GM13977 (cell line): Measurements from ENCODE around the gene ZNF688.

Experiments used
- DNase-seq: peaks from one replicate; pipeline ENCODE4 v3.0.0; 2012; ENCODE audit warnings: low spot score
- CTCF ChIP-seq: IDR thresholded peaks from 2 replicates; pipeline ENCODE4 v1.5.1; 2012; ENCODE audit warnings: mild to moderate bottlenecking, control low read depth; ENCODE audit not compliant: insufficient read depth; ENCODE audit errors: extremely low read depth, missing control alignments
- in situ Hi-C: fragments of 300-500 bp; cut with MboI; formaldehyde crosslinking; loops from one replicate; pipeline ENCODE4 v1.12.0; 2022; ENCODE audit warnings: low sequenced_read_pairs, low pct_unique_long_range_greater_than_20kb, mixed read lengths, inconsistent platforms; ENCODE audit not compliant: unreplicated experiment

ZNF688 gene

GRCh38 chr16:30570636-30571444 is 674 bp downstream of the ZNF688 start:
- in situ Hi-C loops, result no loop called here
- TF ChIP-seq CTCF, result no peak
- DNase-seq, result peak; percentile 57

DNA sequence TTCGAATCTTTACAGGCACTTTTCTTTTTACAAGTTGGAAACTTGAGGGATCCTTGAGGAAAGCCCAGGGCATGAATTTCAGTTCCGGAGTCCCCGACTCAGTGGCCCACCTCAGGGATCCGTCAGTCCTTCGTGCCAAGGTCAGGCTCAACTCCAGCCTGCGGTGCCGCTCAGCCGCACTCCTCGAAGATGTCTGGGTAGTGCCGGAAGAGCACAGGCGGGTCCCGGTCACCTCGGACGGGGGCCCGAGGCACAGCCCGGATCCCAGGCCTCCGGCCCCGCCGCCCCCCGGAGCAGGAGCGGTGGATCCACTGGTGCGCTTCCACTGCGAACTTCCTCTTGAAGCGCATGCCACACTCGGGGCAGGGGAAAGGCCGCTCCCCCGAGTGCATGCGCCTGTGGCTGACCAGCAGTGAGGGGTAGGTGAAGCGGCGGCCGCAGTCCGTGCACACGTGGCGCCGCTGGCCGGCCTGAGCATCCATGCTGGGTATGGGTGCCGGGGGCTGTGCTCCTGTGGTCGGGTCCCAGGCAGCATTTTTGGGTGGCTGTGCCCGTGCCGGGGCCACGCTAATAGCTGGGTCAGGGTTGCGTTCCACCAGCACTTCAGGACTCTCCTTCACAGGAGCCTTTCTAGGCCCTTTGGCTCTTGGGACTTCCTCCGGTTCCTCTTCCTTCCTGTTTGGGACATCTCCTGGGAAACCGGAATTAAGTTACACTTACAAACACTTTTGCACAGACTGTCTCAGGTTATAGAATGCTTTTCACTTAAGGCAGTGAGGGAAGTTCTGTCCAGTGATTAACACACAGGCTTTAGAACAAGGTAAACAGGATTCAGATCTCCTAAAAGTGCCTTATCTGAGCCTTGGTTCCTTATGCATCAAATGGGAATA is 1.5 kb downstream of the ZNF688 start:
- TF ChIP-seq CTCF, result no peak
- in situ Hi-C loops, result no loop called here
- no peak for DNase-seq

DNA sequence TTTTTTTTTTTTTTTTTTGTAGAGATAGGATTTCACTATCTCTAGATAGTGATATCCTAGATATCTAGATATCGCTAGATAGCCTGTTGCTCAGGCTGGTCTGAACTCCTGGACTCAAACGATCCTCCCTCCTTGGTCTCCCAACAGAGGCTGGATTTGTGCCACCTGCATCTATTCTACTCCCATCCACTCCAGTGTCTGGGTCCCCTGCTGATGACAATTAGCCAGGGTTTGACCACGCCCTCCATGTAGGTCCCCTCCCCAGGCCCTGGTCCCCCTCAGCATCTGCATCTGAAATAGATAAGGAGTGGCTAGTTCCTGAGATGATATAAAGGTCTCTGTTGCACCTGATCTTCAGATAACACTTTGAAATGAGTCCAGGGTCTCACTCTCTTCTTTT is 2.2 kb downstream of the ZNF688 start:
- in situ Hi-C loops, result no loop called here
- no peak for DNase-seq
- TF ChIP-seq CTCF, result no peak

GRCh38 chr16:30567991-30568638 is 3.4 kb downstream of the ZNF688 start:
- in situ Hi-C loops, result no loop called here
- DNase-seq, result peak; percentile 76
- TF ChIP-seq CTCF, result no peak

GRCh38 chr16:30567160-30567990 is 4.1 kb downstream of the ZNF688 start:
- in situ Hi-C loops, result no loop called here
- no peak for TF ChIP-seq CTCF

DNA sequence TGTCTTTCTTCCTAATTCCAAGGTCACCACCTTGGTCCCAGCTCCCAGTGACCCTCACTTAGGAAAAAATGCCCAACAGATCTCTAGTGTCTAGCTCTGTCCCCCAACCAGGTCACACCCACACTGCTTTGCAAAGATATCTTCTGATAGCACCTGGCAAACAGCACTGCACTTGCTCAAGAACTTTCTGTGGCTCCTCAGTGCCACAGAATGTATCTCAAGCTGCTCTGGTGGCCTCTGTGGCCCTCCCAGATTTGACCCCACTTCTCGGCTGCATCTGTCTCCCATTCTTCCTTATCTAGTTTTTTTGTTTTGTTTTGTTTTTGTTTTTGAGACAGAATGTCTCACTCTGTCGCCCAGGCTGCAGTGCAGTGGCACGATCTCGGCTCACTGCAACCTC is 5.0 kb downstream of the ZNF688 start:
- in situ Hi-C loops, result no loop called here
- no peak for DNase-seq
- TF ChIP-seq CTCF, result no peak

More at GRCh38 chr16:30567160-30567990, 4.1 kb downstream of the ZNF688 start:
- DNase-seq, result peak; percentile 57
